SK-N-SH (cell line): ENCODE measurements around the gene EEF1AKMT3. TPM values are rescaled to one million over a fixed set of nuclear protein-coding genes. Genes with fewer than 3 reads are reported as not detected.

Experiments used
- CTCF ChIA-PET: fragments of 300-600, 350-600 bp; formaldehyde crosslinking; extraction: SDS; loops from one replicate; lab custom pipeline; 2021; lab: Yijun Ruan, JAX
- POLR2A ChIA-PET: fragments of 350-600 bp; sonication (Branson Sonifier 250); formaldehyde crosslinking; extraction: SDS; loops from one replicate; lab custom pipeline; 2020; ENCODE audit warnings: antibody characterized with exemption, inconsistent platforms; lab: Yijun Ruan, JAX
- DNase-seq: peaks from one replicate; pipeline ENCODE4 v3.0.0; 2012
- H2AFZ ChIP-seq: fragments of 200-600 bp; sonication (generic); 2 replicates; pipeline ENCODE4 v1.8.1; 2016; ENCODE audit warnings: antibody characterized with exemption, mild to moderate bottlenecking, low read depth
- H3F3A ChIP-seq: fragments of 200-600 bp; sonication (generic); replicated peaks from 2 replicates; pipeline ENCODE3; 2016; ENCODE audit warnings: antibody characterized with exemption, mild to moderate bottlenecking; ENCODE audit not compliant: insufficient read depth
- H3K27ac ChIP-seq, 2 experiments: fragments of 200-500 bp in 1 of 2; fragments of 200-600 bp in 1 of 2; sonication (Bioruptor generic) in 1 of 2; sonication (generic), shearing (Covaris generic) in 1 of 2; 2 replicates each; pipeline versions ENCODE4 v1.5.1 to v1.6.1; 2014 to 2016; ENCODE audit warnings: low read depth in 2 of 2, inconsistent platforms in 1 of 2, low read length in 1 of 2, mild to moderate bottlenecking in 1 of 2, mixed read lengths in 1 of 2
- H3K27me3 ChIP-seq: fragments of 200-600 bp; sonication (generic), shearing (Covaris generic); 2 replicates; pipeline ENCODE4 v1.6.1; 2016; ENCODE audit warnings: mixed run types; ENCODE audit not compliant: insufficient read depth
- H3K36me3 ChIP-seq, 2 experiments: fragments of 200-500 bp in 1 of 2; fragments of 200-600 bp in 1 of 2; sonication (Bioruptor generic) in 1 of 2; sonication (generic) in 1 of 2; replicated peaks in 1 of 2; 2 replicates each; pipeline versions ENCODE3 to v1.5.1; 2014 to 2016; ENCODE audit warnings: low read length in 1 of 2, mild to moderate bottlenecking in 1 of 2; ENCODE audit not compliant: insufficient read depth in 2 of 2, control insufficient read depth in 1 of 2
- H3K4me1 ChIP-seq, 2 experiments: fragments of 200-500 bp in 1 of 2; fragments of 200-600 bp in 1 of 2; sonication (Bioruptor generic) in 1 of 2; sonication (generic), shearing (Covaris generic) in 1 of 2; 2 replicates each; pipeline versions ENCODE4 v1.5.1 to v1.6.1; 2014 to 2016; ENCODE audit warnings: low read depth in 1 of 2, low read length in 1 of 2, mixed run types in 1 of 2; ENCODE audit not compliant: insufficient read depth in 2 of 2, control insufficient read depth in 1 of 2
- H3K4me2 ChIP-seq: fragments of 200-600 bp; sonication (generic), shearing (Covaris generic); 2 replicates; pipeline ENCODE4 v1.6.1; 2017; ENCODE audit warnings: mixed run types
- H3K4me3 ChIP-seq, 2 experiments: fragments of 200-500 bp in 1 of 2; fragments of 200-600 bp in 1 of 2; sonication (Bioruptor generic) in 1 of 2; sonication (generic), shearing (Covaris generic) in 1 of 2; 2 replicates each; pipeline versions ENCODE4 v1.5.1 to v1.8.1; 2014 to 2016; ENCODE audit warnings: low read depth in 2 of 2, inconsistent platforms in 1 of 2, low read length in 1 of 2, mild to moderate bottlenecking in 1 of 2, mixed read lengths in 1 of 2, moderate library complexity in 1 of 2
- H3K79me2 ChIP-seq: fragments of 200-600 bp; sonication (generic); 2 replicates; pipeline ENCODE4 v1.8.1; 2017; ENCODE audit warnings: mild to moderate bottlenecking; ENCODE audit not compliant: insufficient read depth
- H3K9ac ChIP-seq: fragments of 200-600 bp; sonication (generic); 2 replicates; pipeline ENCODE4 v1.6.1; 2017; ENCODE audit warnings: mixed run types
- H3K9me2 ChIP-seq: fragments of 200-600 bp; sonication (generic); 2 replicates; pipeline ENCODE4 v1.6.1; 2017; ENCODE audit warnings: mixed run types
- H3K9me3 ChIP-seq: fragments of 200-600 bp; sonication (generic); 2 replicates; pipeline ENCODE4 v1.6.1; 2017; ENCODE audit warnings: mixed run types, mild to moderate bottlenecking, moderate library complexity
- H4K20me1 ChIP-seq: fragments of 200-600 bp; sonication (generic); 2 replicates; pipeline ENCODE4 v1.6.1; 2017; ENCODE audit warnings: mild to moderate bottlenecking, mixed run types; ENCODE audit not compliant: insufficient read depth
- CHD2 ChIP-seq: fragments of 150-350 bp; IDR thresholded peaks from 2 replicates; pipeline ENCODE4 v1.6.1; 2018; ENCODE audit warnings: low read length; ENCODE audit not compliant: partially characterized antibody
- ELF1 ChIP-seq: IDR thresholded peaks from 2 replicates; pipeline ENCODE4 v1.4.0; 2012
- EP300 ChIP-seq, 2 experiments: IDR thresholded peaks; 2 replicates each; pipeline versions ENCODE4 v1.4.0 to v1.6.1; 2012; ENCODE audit warnings: borderline replicate concordance in 1 of 2, low read depth in 1 of 2, low read length in 1 of 2
- EZH2phosphoT487 ChIP-seq: fragments of 200-600 bp; sonication (generic); IDR thresholded peaks from 2 replicates; pipeline ENCODE4 v1.6.1; 2017; ENCODE audit warnings: low read depth, mixed run types, mild to moderate bottlenecking, antibody characterized with exemption, moderate library complexity, borderline replicate concordance
- FOXJ3 ChIP-seq: sonication (generic); formaldehyde crosslinking; IDR thresholded peaks from 2 replicates; pipeline ENCODE4 v1.5.1; 2020; ENCODE audit warnings: mild to moderate bottlenecking, missing genetic modification reagents
- GABPA ChIP-seq: IDR thresholded peaks from 2 replicates; pipeline ENCODE4 v1.4.0; 2012; ENCODE audit warnings: low read depth, mild to moderate bottlenecking
- GATA2 ChIP-seq: sonication (generic); formaldehyde crosslinking; IDR thresholded peaks from 2 replicates; pipeline ENCODE4 v1.5.0; 2020; ENCODE audit warnings: mild to moderate bottlenecking, missing genetic modification reagents
- IRF3 ChIP-seq: fragments of 150-350 bp; IDR thresholded peaks from 2 replicates; pipeline ENCODE4 v1.6.1; 2016; ENCODE audit warnings: mild to moderate bottlenecking, low read depth, low read length
- JUND ChIP-seq: IDR thresholded peaks from 2 replicates; pipeline ENCODE4 v1.4.0; 2012
- MEF2A ChIP-seq: IDR thresholded peaks from 2 replicates; pipeline ENCODE4 v1.4.0; 2012; ENCODE audit warnings: low read depth, borderline replicate concordance
- MXI1 ChIP-seq: IDR thresholded peaks from 2 replicates; pipeline ENCODE4 v1.6.1; 2012; ENCODE audit warnings: mild to moderate bottlenecking, low read depth, low read length, improper control_type of control experiment
- NFIC ChIP-seq: IDR thresholded peaks from 2 replicates; pipeline ENCODE4 v1.4.0; 2012; ENCODE audit warnings: borderline replicate concordance
- NRF1 ChIP-seq: IDR thresholded peaks from 2 replicates; pipeline ENCODE4 v1.6.1; 2012; ENCODE audit warnings: low read depth, mild to moderate bottlenecking, low read length
- POLR2AphosphoS5 ChIP-seq: IDR thresholded peaks from 2 replicates; pipeline ENCODE4 v1.6.1; 2012; ENCODE audit warnings: low read depth, low read length
- RAD21 ChIP-seq: IDR thresholded peaks from 2 replicates; pipeline ENCODE4 v1.6.1; 2012; ENCODE audit warnings: mild to moderate bottlenecking, low read length
- RCOR1 ChIP-seq: fragments of 150-350 bp; IDR thresholded peaks from 2 replicates; pipeline ENCODE4 v1.6.1; 2017; ENCODE audit warnings: antibody characterized with exemption, low read length
- RFX5 ChIP-seq: IDR thresholded peaks from 2 replicates; pipeline ENCODE4 v1.6.1; 2012; ENCODE audit warnings: mild to moderate bottlenecking, improper control_type of control experiment, low read length
- RXRA ChIP-seq: IDR thresholded peaks from 2 replicates; pipeline ENCODE4 v1.4.0; 2012; ENCODE audit warnings: low read depth, mild to moderate bottlenecking, borderline replicate concordance
- SIN3A ChIP-seq: IDR thresholded peaks from 2 replicates; pipeline ENCODE4 v1.6.1; 2012; ENCODE audit warnings: low read depth, mild to moderate bottlenecking, low read length, moderate library complexity, borderline replicate concordance
- SMC3 ChIP-seq: IDR thresholded peaks from 2 replicates; pipeline ENCODE4 v1.6.1; 2012; ENCODE audit warnings: low read depth, low read length, improper control_type of control experiment
- TAF1 ChIP-seq: IDR thresholded peaks from 2 replicates; pipeline ENCODE4 v1.6.1; 2012; ENCODE audit warnings: low read depth, mild to moderate bottlenecking, low read length, moderate library complexity, borderline replicate concordance
- TCF12 ChIP-seq: IDR thresholded peaks from 2 replicates; pipeline ENCODE4 v1.4.0; 2012
- TEAD4 ChIP-seq: IDR thresholded peaks from 2 replicates; pipeline ENCODE4 v1.4.0; 2012; ENCODE audit warnings: mild to moderate bottlenecking, borderline replicate concordance; ENCODE audit not compliant: insufficient read depth
- USF1 ChIP-seq: IDR thresholded peaks from 2 replicates; pipeline ENCODE4 v1.4.0; 2012; ENCODE audit warnings: low read depth, borderline replicate concordance
- YY1 ChIP-seq: IDR thresholded peaks from 2 replicates; pipeline ENCODE4 v1.4.0; 2012; ENCODE audit warnings: low read depth, mild to moderate bottlenecking
- WGBS: methylation state at CpG from one replicate; pipeline ENCODE4 v1.1.6; 2017; ENCODE audit warnings: low lambda C conversion rate; 5-methylcytosine and 5-hydroxymethylcytosine counted together
- polyA plus RNA-seq, 3 experiments: library from polyadenylated mRNA; depleted of rRNA; stranded (reverse); fragments of >200 nt; gene quantifications; 2 replicates each; pipeline ENCODE4 v1.2.3, GENCODE V29; 2012
- TF ChIP-seq, protein P1 (sequence below): fragments of 200-600 bp; sonication (generic); IDR thresholded peaks from 2 replicates; pipeline ENCODE4 v1.6.1; 2017; ENCODE audit warnings: antibody characterized with exemption, mild to moderate bottlenecking, moderate library complexity
- TF ChIP-seq, protein P2 (sequence below): IDR thresholded peaks from 2 replicates; pipeline ENCODE4 v1.4.0; 2012; ENCODE audit warnings: low read depth
- TF ChIP-seq, protein P3 (sequence below): fragments of 150-350 bp; IDR thresholded peaks from 2 replicates; pipeline ENCODE4 v1.6.1; 2017; ENCODE audit warnings: antibody characterized with exemption, low read length, low read depth, borderline replicate concordance

EEF1AKMT3 gene
- polyA plus RNA-seq, 1 of the 3 experiments (the other 2 are of a cell fraction): 10.3 TPM

DNA sequence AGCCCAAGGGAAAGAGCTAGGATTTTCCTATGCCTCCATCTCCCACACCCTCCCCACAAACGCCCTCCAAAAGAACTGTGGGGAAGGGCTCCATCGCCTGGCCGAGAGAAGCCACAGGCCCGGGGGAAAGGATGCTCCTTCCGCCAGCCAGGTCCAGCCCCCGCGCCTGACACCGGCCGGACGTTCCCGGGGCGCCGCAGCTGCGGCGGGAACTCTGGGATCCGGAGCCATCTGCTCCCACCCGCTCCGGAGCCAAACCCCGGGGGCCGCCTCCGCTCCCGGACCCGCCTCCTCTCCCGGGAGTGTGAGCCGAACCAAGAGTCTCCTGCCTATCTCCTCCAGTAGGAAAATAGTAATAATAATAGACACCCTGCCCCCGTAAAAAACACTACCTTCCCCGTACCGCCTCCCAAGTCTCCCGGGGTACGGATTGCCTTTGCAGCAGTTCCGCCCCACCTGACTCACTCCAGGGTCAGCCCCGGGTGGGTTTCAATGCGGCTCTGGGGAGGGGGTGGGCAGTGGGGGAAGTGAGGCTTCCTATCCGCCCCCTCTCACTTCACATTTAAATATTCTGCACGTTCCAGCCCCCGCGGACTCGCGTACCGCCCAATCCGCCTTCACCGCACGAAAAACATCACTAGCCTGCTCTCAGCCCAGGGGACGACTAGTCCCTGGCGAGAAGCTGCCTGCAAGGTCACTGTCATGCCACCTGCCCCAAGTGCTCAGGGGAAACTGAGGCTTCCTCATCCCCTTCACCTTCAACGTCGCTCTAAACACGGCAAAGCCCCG is 36.3 kb upstream of the EEF1AKMT3 start:
- CTCF ChIA-PET: interaction anchor here (0.6 to 7.1 kb wide), 21 partner anchors 9 to 277 kb away, joined by 3 to 133 read pairs (median 6); partner anchors contain the start of genes B4GALNT1, GLI1, OS9 and PIP4K2C
- POLR2A ChIA-PET: interaction anchor here (0.6 to 2.9 kb wide), 4 partner anchors 9 to 441 kb away, joined by 3 to 21 read pairs (median 10); partner anchors contain the start of gene TSPAN31
- no peaks in the 10 kb centered on the region for H3K27me3 ChIP-seq
- peaks cover 18% of the 10 kb centered on the region for H3F3A ChIP-seq
- no peak overlapping the region for H3K9ac ChIP-seq
- H3K9me3 ChIP-seq: no peaks in the 10 kb centered on the region
- H3K79me2 ChIP-seq: no peaks in the 10 kb centered on the region
- H2AFZ ChIP-seq: no peak overlapping the region
- H3K27ac ChIP-seq: peak overlapping the region in 1 of 2 experiments; percentile 39; a peak in 1 of 4 replicates
- H3K36me3 ChIP-seq: peaks cover 0 to 4% of the 10 kb centered on the region in 2 experiments
- DNase-seq: peak; percentile 87
- no peaks in the 10 kb centered on the region for H3K9me2 ChIP-seq
- peak overlapping the region; percentile 87 for H3K4me2 ChIP-seq
- H3K4me1 ChIP-seq: peaks cover 0 to 29% of the 10 kb centered on the region in 2 experiments; a peak in 2 of 4 replicates
- H3K4me3 ChIP-seq: peak overlapping the region; percentile 29 to 32; a peak in 3 of 4 replicates
- no peaks in the 10 kb centered on the region for H4K20me1 ChIP-seq
- WGBS: 43% methylated on average over 25 of the region's 49 CpGs
- TF ChIP-seq RXRA (no peak), TCF12 (0 out of 2 replicates have a peak, but pooled peaks have one; percentile 6), RAD21 (peak; percentile 69), GATA2 (CRISPR knock-in tag) (no peak), EZH2phosphoT487 (no peak), SMC3 (peak; percentile 42; the same call in 1 of the 2 replicates), TAF1 (no peak), YY1 (no peak), GABPA (0 out of 2 replicates have a peak, but pooled peaks have one; percentile 17), JUND (no peak), EP300 (IDR thresholded peaks at IDR 0.05; ENCODE audit: borderline replicate concordance in 1 of 2, low read depth in 1 of 2, low read length in 1 of 2) (no peak), ELF1 (no peak), CHD2 (peak; percentile 20), MXI1 (0 out of 2 replicates have a peak, but pooled peaks have one; percentile 35), SIN3A (no peak), NRF1 (no peak), TEAD4 (no peak), POLR2AphosphoS5 (no peak), MEF2A (no peak), IRF3 (no peak), RFX5 (no peak), USF1 (no peak), RCOR1 (no peak), NFIC (no peak), FOXJ3 (CRISPR knock-in tag) (no peak)
- TF ChIP-seq, protein P1, sequence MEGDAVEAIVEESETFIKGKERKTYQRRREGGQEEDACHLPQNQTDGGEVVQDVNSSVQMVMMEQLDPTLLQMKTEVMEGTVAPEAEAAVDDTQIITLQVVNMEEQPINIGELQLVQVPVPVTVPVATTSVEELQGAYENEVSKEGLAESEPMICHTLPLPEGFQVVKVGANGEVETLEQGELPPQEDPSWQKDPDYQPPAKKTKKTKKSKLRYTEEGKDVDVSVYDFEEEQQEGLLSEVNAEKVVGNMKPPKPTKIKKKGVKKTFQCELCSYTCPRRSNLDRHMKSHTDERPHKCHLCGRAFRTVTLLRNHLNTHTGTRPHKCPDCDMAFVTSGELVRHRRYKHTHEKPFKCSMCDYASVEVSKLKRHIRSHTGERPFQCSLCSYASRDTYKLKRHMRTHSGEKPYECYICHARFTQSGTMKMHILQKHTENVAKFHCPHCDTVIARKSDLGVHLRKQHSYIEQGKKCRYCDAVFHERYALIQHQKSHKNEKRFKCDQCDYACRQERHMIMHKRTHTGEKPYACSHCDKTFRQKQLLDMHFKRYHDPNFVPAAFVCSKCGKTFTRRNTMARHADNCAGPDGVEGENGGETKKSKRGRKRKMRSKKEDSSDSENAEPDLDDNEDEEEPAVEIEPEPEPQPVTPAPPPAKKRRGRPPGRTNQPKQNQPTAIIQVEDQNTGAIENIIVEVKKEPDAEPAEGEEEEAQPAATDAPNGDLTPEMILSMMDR: peak; percentile 53
- TF ChIP-seq, protein P2, sequence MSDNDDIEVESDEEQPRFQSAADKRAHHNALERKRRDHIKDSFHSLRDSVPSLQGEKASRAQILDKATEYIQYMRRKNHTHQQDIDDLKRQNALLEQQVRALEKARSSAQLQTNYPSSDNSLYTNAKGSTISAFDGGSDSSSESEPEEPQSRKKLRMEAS: no peak
- TF ChIP-seq, protein P3, sequence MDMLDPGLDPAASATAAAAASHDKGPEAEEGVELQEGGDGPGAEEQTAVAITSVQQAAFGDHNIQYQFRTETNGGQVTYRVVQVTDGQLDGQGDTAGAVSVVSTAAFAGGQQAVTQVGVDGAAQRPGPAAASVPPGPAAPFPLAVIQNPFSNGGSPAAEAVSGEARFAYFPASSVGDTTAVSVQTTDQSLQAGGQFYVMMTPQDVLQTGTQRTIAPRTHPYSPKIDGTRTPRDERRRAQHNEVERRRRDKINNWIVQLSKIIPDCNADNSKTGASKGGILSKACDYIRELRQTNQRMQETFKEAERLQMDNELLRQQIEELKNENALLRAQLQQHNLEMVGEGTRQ: no peak
